NT2/D1 (cell line): ENCODE results near the gene CASP9.

ENCODE experiments used
- SUZ12 ChIP-seq: IDR thresholded peaks from 2 replicates; pipeline ENCODE4 v1.6.1; 2011; ENCODE audit not compliant: insufficient read length, insufficient read depth; ENCODE audit errors: extremely low read depth
- YY1 ChIP-seq: IDR thresholded peaks from 2 replicates; pipeline ENCODE4 v1.6.1; 2011; ENCODE audit not compliant: insufficient read length, insufficient read depth
- ZNF274 ChIP-seq: IDR thresholded peaks from 2 replicates; pipeline ENCODE4 v1.6.1; 2011; ENCODE audit warnings: mild to moderate bottlenecking, low read depth, low read length

GRCh38 chr1:15460708-15461095, 63.3 kb downstream of the CASP9 start:
- TF ChIP-seq ZNF274 (no peak), SUZ12 (no peak), YY1 (no peak)
